Common myeloid progenitor, CD34-positive (primary cell): Measurements from ENCODE around the gene PSMB11. TPM values are rescaled to one million over a fixed set of nuclear protein-coding genes. Genes with fewer than 3 reads are reported as not detected.
A peak's percentile ranks its signal among the peaks of the same experiment; 100 is the strongest.

Experiments used
- CTCF ChIA-PET: fragments of 350-600 bp; sonication (Branson Sonifier 250); formaldehyde crosslinking; loops from one replicate; lab custom pipeline; 2021; ENCODE audit warnings: antibody characterized with exemption; lab: Charles Lee
- POLR2A ChIA-PET: fragments of 350-600 bp; sonication (Branson Sonifier 250); formaldehyde crosslinking; loops from one replicate; lab custom pipeline; 2021; ENCODE audit warnings: antibody characterized with exemption; lab: Charles Lee
- DNase-seq, 3 donors: peaks; one replicate each; pipeline versions ENCODE4 v3.0.0 to v3.0.0-alpha.2; 2013
- H3K27ac ChIP-seq, 2 experiments: 1 replicate in 1 of 2; 2 replicates in 1 of 2; pipeline ENCODE4 v1.7.0; 2013; ENCODE audit warnings: inconsistent platforms in 2 of 2, low read length in 2 of 2, mild to moderate bottlenecking in 2 of 2, low read depth in 1 of 2, moderate library complexity in 1 of 2; ENCODE audit not compliant: severe bottlenecking in 2 of 2, insufficient read depth in 1 of 2, poor library complexity in 1 of 2
- H3K27me3 ChIP-seq, 5 experiments: replicated peaks in 2 of 5; 1 replicate in 3 of 5; 2 replicates in 2 of 5; pipeline versions ENCODE4 v1.6.1 to v1.7.0; 2013; ENCODE audit warnings: low read length in 4 of 5, mild to moderate bottlenecking in 2 of 5, moderate library complexity in 2 of 5, inconsistent platforms in 1 of 5; ENCODE audit not compliant: insufficient read depth in 5 of 5, control insufficient read depth in 4 of 5
- H3K36me3 ChIP-seq, 4 experiments: 1 replicate in 2 of 4; 2 replicates in 2 of 4; pipeline versions ENCODE4 v1.6.1 to v1.7.0; 2013; ENCODE audit warnings: low read length in 3 of 4, control low read depth in 1 of 4, mild to moderate bottlenecking in 1 of 4; ENCODE audit not compliant: control insufficient read depth in 4 of 4, insufficient read depth in 4 of 4
- H3K4me1 ChIP-seq, 4 experiments: 1 replicate in 3 of 4; 2 replicates in 1 of 4; pipeline versions ENCODE4 v1.6.1 to v1.7.1; 2013; ENCODE audit warnings: low read length in 3 of 4, mild to moderate bottlenecking in 3 of 4, control low read depth in 1 of 4, inconsistent platforms in 1 of 4, moderate library complexity in 1 of 4; ENCODE audit not compliant: control insufficient read depth in 4 of 4, insufficient read depth in 4 of 4; ENCODE audit errors: control extremely low read depth in 1 of 4
- H3K4me3 ChIP-seq, 7 experiments: 1 replicate in 4 of 7; 2 replicates in 3 of 7; pipeline versions ENCODE4 v1.5.1 to v1.7.0; 2013; ENCODE audit warnings: mild to moderate bottlenecking in 7 of 7, low read length in 6 of 7, moderate library complexity in 6 of 7, inconsistent platforms in 2 of 7, low read depth in 2 of 7, control low read depth in 1 of 7; ENCODE audit not compliant: insufficient read depth in 4 of 7, control insufficient read depth in 1 of 7; ENCODE audit errors: extremely low read depth in 1 of 7
- H3K9me3 ChIP-seq, 5 experiments: 1 replicate in 4 of 5; 2 replicates in 1 of 5; pipeline versions ENCODE4 v1.6.1 to v1.7.1; 2013; ENCODE audit warnings: low read length in 4 of 5, mild to moderate bottlenecking in 2 of 5, inconsistent platforms in 1 of 5, low read depth in 1 of 5, moderate library complexity in 1 of 5; ENCODE audit not compliant: control insufficient read depth in 4 of 5, insufficient read depth in 2 of 5; ENCODE audit errors: control extremely low read depth in 1 of 5
- WGBS: methylation state at CpG from one replicate; pipeline ENCODE4 v1.1.5; 2013; ENCODE audit not compliant: insufficient coverage; 5-methylcytosine and 5-hydroxymethylcytosine counted together
- polyA plus RNA-seq: library from polyadenylated mRNA; unstranded; fragments of 120-200 nt; gene quantifications from one replicate; pipeline ENCODE4 v1.2.1, GENCODE V29; 2013

Gene PSMB11, protein sequence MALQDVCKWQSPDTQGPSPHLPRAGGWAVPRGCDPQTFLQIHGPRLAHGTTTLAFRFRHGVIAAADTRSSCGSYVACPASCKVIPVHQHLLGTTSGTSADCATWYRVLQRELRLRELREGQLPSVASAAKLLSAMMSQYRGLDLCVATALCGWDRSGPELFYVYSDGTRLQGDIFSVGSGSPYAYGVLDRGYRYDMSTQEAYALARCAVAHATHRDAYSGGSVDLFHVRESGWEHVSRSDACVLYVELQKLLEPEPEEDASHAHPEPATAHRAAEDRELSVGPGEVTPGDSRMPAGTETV
- 0.01 TPM for polyA plus RNA-seq

GRCh38 chr14:23042162-23042965 is at the start of gene PSMB11:
Gene PSMB11 (plus strand): TSS chr14:23042212. CDS start chr14:23042226, 14 bp downstream.
- 93% methylated on average over 35 of the region's 36 CpGs for WGBS
- CTCF ChIA-PET, result interaction anchor here (0.8 to 33.6 kb wide), 7 partner anchors 12 to 54 kb away, joined by 3 to 933 read pairs (median 4); partner anchors contain the start of genes AJUBA and CDH24
- Histone ChIP-seq H3K4me1 (peaks cover 0 to 5% (median 0%) of the 10 kb centered on the region in 4 experiments), H3K4me3 (no peak within 1 kb of the TSS), H3K9me3 (no peaks in the 10 kb centered on the region), H3K36me3 (no peaks in the 10 kb centered on the region), H3K27ac (no peak within 1 kb of the TSS), H3K27me3 (no peaks in the 10 kb centered on the region)
- DNase-seq, result no peak
- POLR2A ChIA-PET, result interaction anchor here (0.5 kb wide), 1 partner anchor 48 kb away, joined by 8 read pairs; no protein-coding TSS in a partner anchor

- H3K27me3 ChIP-seq, result no peaks in the 10 kb centered on the region
- H3K36me3 ChIP-seq, result peaks cover 2 to 24% (median 14%) of the 10 kb centered on the region in 4 experiments
- H3K27ac ChIP-seq, result no peak overlapping the region
- CTCF ChIA-PET, result interaction anchor here (0.7 to 34.1 kb wide), 16 partner anchors 8 to 428 kb away, joined by 3 to 933 read pairs (median 6); partner anchors contain the start of genes AJUBA, CDH24, PRMT5 and PSMB11
- H3K4me3 ChIP-seq, result no peak overlapping the region
- H3K9me3 ChIP-seq, result no peaks in the 10 kb centered on the region
- no peak for DNase-seq
- peaks cover 0 to 4% (median under 1%) of the 10 kb centered on the region in 4 experiments for H3K4me1 ChIP-seq
- POLR2A ChIA-PET, result no interaction called here
Measured at GRCh38 chr14:22993517-22993916, 48.5 kb upstream of the PSMB11 start.

DNA sequence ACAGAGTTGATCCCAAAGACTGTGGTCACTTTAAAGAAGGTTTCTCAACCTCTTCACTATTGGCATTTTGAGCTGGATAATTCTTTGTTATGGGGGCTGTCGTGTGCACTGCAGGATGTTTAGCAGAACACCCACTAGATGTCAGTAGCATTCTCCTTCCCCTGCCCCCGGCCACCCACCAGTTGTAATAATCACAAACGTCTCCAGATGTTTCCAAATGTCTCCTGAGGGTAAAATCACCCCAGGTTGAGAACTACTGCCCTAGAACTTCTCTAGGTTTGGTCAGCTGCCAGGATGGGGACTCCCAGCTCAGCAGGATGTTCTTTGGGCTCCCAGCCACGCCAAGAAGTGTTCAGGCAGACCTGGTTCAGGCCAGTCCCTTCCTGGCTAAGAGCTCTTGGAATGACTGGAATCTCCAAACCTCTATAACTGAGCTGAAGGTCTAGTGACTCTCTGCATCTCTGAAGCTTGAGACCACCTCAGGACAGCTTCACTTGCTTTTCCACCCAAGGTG is 47.2 kb upstream of the PSMB11 start:
- H3K4me3 ChIP-seq, result no peak overlapping the region
- H3K9me3 ChIP-seq, result no peaks in the 10 kb centered on the region
- H3K27ac ChIP-seq, result no peak overlapping the region
- DNase-seq, result peak; percentile 38 to 66 (median 66)
- ChIA-PET POLR2A (interaction anchor here (0.6 to 1.0 kb wide), 5 partner anchors 12 to 63 kb away, joined by 3 to 8 read pairs (median 4); partner anchors contain the start of gene CDH24), CTCF (interaction anchor here (0.8 to 34.1 kb wide), 27 partner anchors 10 to 430 kb away, joined by 3 to 933 read pairs (median 5); partner anchors contain the start of genes ACIN1, AJUBA, C14orf119 and CDH24)
- no peaks in the 10 kb centered on the region for H3K27me3 ChIP-seq
- peaks cover 2 to 16% (median 9%) of the 10 kb centered on the region in 4 experiments for H3K36me3 ChIP-seq
- peaks cover 0 to 4% (median under 1%) of the 10 kb centered on the region in 4 experiments for H3K4me1 ChIP-seq
- WGBS, result 19% methylated on average over 4 of the region's 4 CpGs

GRCh38 chr14:22995889-22996625 is 46.0 kb upstream of the PSMB11 start:
- Histone ChIP-seq H3K9me3 (no peaks in the 10 kb centered on the region), H3K27me3 (no peaks in the 10 kb centered on the region), H3K4me1 (peaks cover 0 to 4% (median under 1%) of the 10 kb centered on the region in 4 experiments), H3K36me3 (peaks cover 0 to 13% (median 7%) of the 10 kb centered on the region in 4 experiments), H3K27ac (no peak overlapping the region), H3K4me3 (no peak overlapping the region)
- 98% methylated on average over 6 of the region's 9 CpGs for WGBS
- POLR2A ChIA-PET, result interaction anchor here (0.5 to 1.5 kb wide), 3 partner anchors 11 to 28 kb away, joined by 4 read pairs; no protein-coding TSS in a partner anchor
- no peak for DNase-seq
- CTCF ChIA-PET, result interaction anchor here (0.9 to 34.1 kb wide), 20 partner anchors 8 to 99 kb away, joined by 3 to 933 read pairs (median 6); partner anchors contain the start of genes ACIN1, AJUBA, C14orf119 and CDH24

DNA sequence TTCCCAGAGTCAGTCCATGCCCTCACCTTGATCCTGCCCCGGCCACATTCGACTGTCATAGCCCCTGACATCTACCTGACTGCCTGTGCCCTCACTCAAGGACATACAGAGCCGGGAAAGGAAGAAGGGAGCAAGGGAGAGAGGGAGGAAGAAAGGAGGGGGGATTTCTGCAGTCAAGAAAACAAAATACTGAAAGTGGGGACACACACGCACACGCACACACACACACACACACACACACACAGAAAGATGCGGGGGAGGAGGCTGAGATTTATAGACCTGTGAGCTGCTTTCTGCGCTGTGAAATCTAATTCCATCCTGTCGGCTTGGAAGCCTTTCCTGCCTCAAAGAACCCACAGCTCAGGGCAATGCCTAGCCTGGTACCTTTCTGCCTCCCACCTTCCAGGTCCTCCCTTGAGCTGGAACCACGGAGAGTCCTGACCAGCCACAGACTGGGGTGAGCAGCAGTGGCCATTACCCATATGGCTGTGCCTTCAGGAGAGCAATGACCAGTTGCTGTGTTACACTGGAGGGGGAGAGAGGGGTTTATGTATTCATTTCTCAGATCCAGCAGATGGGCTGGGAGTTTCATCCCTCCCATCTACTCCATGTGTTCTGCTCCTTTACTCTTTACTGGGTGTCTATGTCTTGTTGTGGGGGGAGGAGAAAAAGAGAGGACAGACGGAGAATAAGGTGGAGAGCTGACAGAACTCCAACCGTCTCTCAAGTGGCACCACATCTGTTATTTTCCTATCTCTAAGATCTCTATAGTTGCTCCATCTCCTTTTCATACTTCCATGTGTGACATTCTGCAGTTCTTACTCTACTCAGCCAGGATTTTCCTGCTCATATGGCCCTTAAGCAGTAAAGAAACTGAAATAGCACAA is 45.0 kb upstream of the PSMB11 start:
- Histone ChIP-seq H3K4me1 (peaks cover 0 to 4% (median under 1%) of the 10 kb centered on the region in 4 experiments), H3K9me3 (no peaks in the 10 kb centered on the region), H3K27me3 (no peaks in the 10 kb centered on the region), H3K4me3 (no peak overlapping the region), H3K36me3 (peaks cover 0 to 10% (median 5%) of the 10 kb centered on the region in 4 experiments), H3K27ac (no peak overlapping the region)
- ChIA-PET CTCF (interaction anchor here (1.0 to 34.1 kb wide), 9 partner anchors 11 to 81 kb away, joined by 4 to 933 read pairs (median 27); partner anchors contain the start of genes AJUBA, CDH24 and PSMB11), POLR2A (interaction anchor here (0.5 to 1.5 kb wide), 2 partner anchors 10 to 27 kb away, joined by 4 read pairs; no protein-coding TSS in a partner anchor)
- DNase-seq, result no peak
- 81% methylated on average over 3 of the region's 11 CpGs for WGBS
